Smooth muscle cell (in vitro differentiated cells): ENCODE data around the gene JPH4. TPM values are rescaled to one million over a fixed set of nuclear protein-coding genes. Genes with fewer than 3 reads are reported as not detected.

Experiments
- DNase-seq: peaks from one replicate; lab custom pipeline; 2025; ENCODE audit not compliant: unreplicated experiment; lab: John Stamatoyannopoulos, UW
- H2AFZ ChIP-seq: fragments of 200-600 bp; sonication (generic); 2 replicates; pipeline ENCODE4 v1.6.0; 2016; ENCODE audit warnings: antibody characterized with exemption, low read depth, mild to moderate bottlenecking
- H3F3A ChIP-seq: fragments of 200-600 bp; sonication (generic); 2 replicates; pipeline ENCODE4 v1.6.0; 2017; ENCODE audit warnings: antibody characterized with exemption, low read depth
- H3K27ac ChIP-seq: fragments of 200-600 bp; sonication (generic); 2 replicates; pipeline ENCODE4 v1.5.1; 2016; ENCODE audit warnings: low read depth, mild to moderate bottlenecking
- H3K27me3 ChIP-seq: fragments of 200-600 bp; sonication (generic); 2 replicates; pipeline ENCODE4 v1.6.1; 2016; ENCODE audit warnings: low read depth, mild to moderate bottlenecking
- H3K36me3 ChIP-seq: fragments of 200-600 bp; sonication (generic); 2 replicates; pipeline ENCODE4 v1.5.1; 2016; ENCODE audit warnings: low read depth
- H3K4me1 ChIP-seq: fragments of 200-600 bp; sonication (generic); 2 replicates; pipeline ENCODE4 v1.5.1; 2016; ENCODE audit warnings: low read depth
- H3K4me2 ChIP-seq: fragments of 200-600 bp; sonication (generic); 2 replicates; pipeline ENCODE4 v1.6.0; 2016; ENCODE audit warnings: mild to moderate bottlenecking
- H3K4me3 ChIP-seq: fragments of 200-600 bp; sonication (generic); 2 replicates; pipeline ENCODE4 v1.5.1; 2016; ENCODE audit warnings: mild to moderate bottlenecking
- H3K79me2 ChIP-seq: fragments of 200-600 bp; sonication (generic); 2 replicates; pipeline ENCODE4 v1.6.0; 2016; ENCODE audit warnings: low read depth, mild to moderate bottlenecking
- H3K9ac ChIP-seq: fragments of 200-600 bp; sonication (generic); 2 replicates; pipeline ENCODE4 v1.6.0; 2016; ENCODE audit warnings: low read depth
- H3K9me3 ChIP-seq: fragments of 200-600 bp; sonication (generic); replicated peaks from 2 replicates; pipeline ENCODE4 v1.5.1; 2016; ENCODE audit warnings: low read depth
- H4K20me1 ChIP-seq: fragments of 200-600 bp; sonication (generic); 2 replicates; pipeline ENCODE4 v1.6.0; 2016; ENCODE audit warnings: low read depth
- CTCF ChIP-seq: fragments of 200-600 bp; sonication (generic); IDR thresholded peaks from 2 replicates; pipeline ENCODE4 v1.5.1; 2017; ENCODE audit warnings: borderline replicate concordance, mild to moderate bottlenecking, antibody characterized with exemption; ENCODE audit not compliant: insufficient read depth, poor library complexity, severe bottlenecking
- WGBS: methylation state at CpG from one replicate; pipeline ENCODE4 v1.1.7; 2016; ENCODE audit warnings: low lambda C conversion rate; 5-methylcytosine and 5-hydroxymethylcytosine counted together
- polyA plus RNA-seq: library from polyadenylated mRNA; unstranded; fragments of >200 nt; fragmentation: Nextera tagmentation; extraction: Ambion mirVana; gene quantifications from 2 replicates; pipeline ENCODE4 v1.2.1, GENCODE V29; 2016
- total RNA-seq: library from RNA; depleted of rRNA; stranded (reverse); fragments of >200 nt; gene quantifications from 2 replicates; pipeline ENCODE4 v1.2.3, GENCODE V29; 2014

The JPH4 gene
- total and polyA plus RNA-seq, 2 experiments from 2014 or later: 2.4 TPM; not detected in 1

- peaks cover 3% of the 10 kb centered on the region for H3F3A ChIP-seq
- H3K4me1 ChIP-seq: peaks cover 10% of the 10 kb centered on the region
- DNase-seq: no peak
- no peak overlapping the region for H3K9ac ChIP-seq
- H3K27me3 ChIP-seq: no peaks in the 10 kb centered on the region
- no peaks in the 10 kb centered on the region for H3K36me3 ChIP-seq
- no peak overlapping the region for H2AFZ ChIP-seq
- no peaks in the 10 kb centered on the region for H4K20me1 ChIP-seq
- no peak overlapping the region for H3K4me2 ChIP-seq
- peaks cover 7% of the 10 kb centered on the region for H3K79me2 ChIP-seq
- H3K4me3 ChIP-seq: no peak overlapping the region
- peak; percentile 92 for TF ChIP-seq CTCF
- no peak overlapping the region for H3K27ac ChIP-seq
- no peaks in the 10 kb centered on the region for H3K9me3 ChIP-seq
- 78% methylated on average over 21 of the region's 21 CpGs for WGBS
These were observed 19.3 kb downstream of the JPH4 start for GRCh38 chr14:23559010-23559925.

- 93% methylated on average over 10 of the region's 10 CpGs for WGBS
- H3K4me1 ChIP-seq: peaks cover 10% of the 10 kb centered on the region
- no peaks in the 10 kb centered on the region for H3K9me3 ChIP-seq
- peaks cover 7% of the 10 kb centered on the region for H3K79me2 ChIP-seq
- no peaks in the 10 kb centered on the region for H3K27me3 ChIP-seq
- H3F3A ChIP-seq: peaks cover 3% of the 10 kb centered on the region
- H3K4me2 ChIP-seq: no peak overlapping the region
- no peak for DNase-seq
- H3K27ac ChIP-seq: no peak overlapping the region
- H3K36me3 ChIP-seq: no peaks in the 10 kb centered on the region
- no peak overlapping the region for H3K9ac ChIP-seq
- no peaks in the 10 kb centered on the region for H4K20me1 ChIP-seq
- H2AFZ ChIP-seq: no peak overlapping the region
- TF ChIP-seq CTCF: no peak
- H3K4me3 ChIP-seq: no peak overlapping the region
These were observed 20.1 kb downstream of the JPH4 start for GRCh38 chr14:23558346-23559009.

- peaks cover 3% of the 10 kb centered on the region for H3F3A ChIP-seq
- no peak overlapping the region for H3K4me2 ChIP-seq
- DNase-seq: no peak
- peaks cover 10% of the 10 kb centered on the region for H3K4me1 ChIP-seq
- peaks cover 7% of the 10 kb centered on the region for H3K79me2 ChIP-seq
- H3K4me3 ChIP-seq: no peak overlapping the region
- no peak for TF ChIP-seq CTCF
- H4K20me1 ChIP-seq: no peaks in the 10 kb centered on the region
- H3K27me3 ChIP-seq: no peaks in the 10 kb centered on the region
- no peaks in the 10 kb centered on the region for H3K9me3 ChIP-seq
- H3K9ac ChIP-seq: no peak overlapping the region
- H2AFZ ChIP-seq: no peak overlapping the region
- no peaks in the 10 kb centered on the region for H3K36me3 ChIP-seq
- H3K27ac ChIP-seq: no peak overlapping the region
- 100% methylated on average over 1 of the region's 1 CpG for WGBS
These were observed 20.6 kb downstream of the JPH4 start for GRCh38 chr14:23557946-23558345.
